Stimulated activated naive CD8-positive, alpha-beta T cell treated with anti-CD3 and anti-CD28 coated beads, Interleukin-15, amount 100 ng/mL, for 72 hours (primary cell): ENCODE measurements around the gene NKD2.

Experiments used
- ATAC-seq: fragments of 150-1000 bp; cut with Tn5 transposase; 2 replicates; pipeline ENCODE4 v1.10.0; 2021; ENCODE audit warnings: mild to moderate bottlenecking, moderate library complexity
- DNase-seq, 2 donors: peaks; one replicate each; pipeline ENCODE4 v3.0.0; 2021 to 2022
- H3K27ac Mint-ChIP-seq, 2 donors: one replicate each; pipeline ENCODE4 v1.8.0; 2022; ENCODE audit warnings: mild to moderate bottlenecking in 2 of 2, mixed read lengths in 2 of 2, moderate library complexity in 2 of 2
- H3K27me3 Mint-ChIP-seq: one replicate; pipeline ENCODE4 v1.8.0; 2022; ENCODE audit warnings: mixed read lengths
- H3K4me1 Mint-ChIP-seq: one replicate; pipeline ENCODE4 v1.8.0; 2022; ENCODE audit warnings: mild to moderate bottlenecking, mixed read lengths
- H3K4me3 Mint-ChIP-seq, 2 donors: one replicate each; pipeline ENCODE4 v1.8.0; 2022; ENCODE audit warnings: mild to moderate bottlenecking in 2 of 2, mixed read lengths in 2 of 2, moderate library complexity in 1 of 2
- H3K9me3 Mint-ChIP-seq, 2 donors: one replicate each; pipeline ENCODE4 v1.8.0; 2022; ENCODE audit warnings: mixed read lengths in 2 of 2

NKD2 gene, protein sequence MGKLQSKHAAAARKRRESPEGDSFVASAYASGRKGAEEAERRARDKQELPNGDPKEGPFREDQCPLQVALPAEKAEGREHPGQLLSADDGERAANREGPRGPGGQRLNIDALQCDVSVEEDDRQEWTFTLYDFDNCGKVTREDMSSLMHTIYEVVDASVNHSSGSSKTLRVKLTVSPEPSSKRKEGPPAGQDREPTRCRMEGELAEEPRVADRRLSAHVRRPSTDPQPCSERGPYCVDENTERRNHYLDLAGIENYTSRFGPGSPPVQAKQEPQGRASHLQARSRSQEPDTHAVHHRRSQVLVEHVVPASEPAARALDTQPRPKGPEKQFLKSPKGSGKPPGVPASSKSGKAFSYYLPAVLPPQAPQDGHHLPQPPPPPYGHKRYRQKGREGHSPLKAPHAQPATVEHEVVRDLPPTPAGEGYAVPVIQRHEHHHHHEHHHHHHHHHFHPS

DNA sequence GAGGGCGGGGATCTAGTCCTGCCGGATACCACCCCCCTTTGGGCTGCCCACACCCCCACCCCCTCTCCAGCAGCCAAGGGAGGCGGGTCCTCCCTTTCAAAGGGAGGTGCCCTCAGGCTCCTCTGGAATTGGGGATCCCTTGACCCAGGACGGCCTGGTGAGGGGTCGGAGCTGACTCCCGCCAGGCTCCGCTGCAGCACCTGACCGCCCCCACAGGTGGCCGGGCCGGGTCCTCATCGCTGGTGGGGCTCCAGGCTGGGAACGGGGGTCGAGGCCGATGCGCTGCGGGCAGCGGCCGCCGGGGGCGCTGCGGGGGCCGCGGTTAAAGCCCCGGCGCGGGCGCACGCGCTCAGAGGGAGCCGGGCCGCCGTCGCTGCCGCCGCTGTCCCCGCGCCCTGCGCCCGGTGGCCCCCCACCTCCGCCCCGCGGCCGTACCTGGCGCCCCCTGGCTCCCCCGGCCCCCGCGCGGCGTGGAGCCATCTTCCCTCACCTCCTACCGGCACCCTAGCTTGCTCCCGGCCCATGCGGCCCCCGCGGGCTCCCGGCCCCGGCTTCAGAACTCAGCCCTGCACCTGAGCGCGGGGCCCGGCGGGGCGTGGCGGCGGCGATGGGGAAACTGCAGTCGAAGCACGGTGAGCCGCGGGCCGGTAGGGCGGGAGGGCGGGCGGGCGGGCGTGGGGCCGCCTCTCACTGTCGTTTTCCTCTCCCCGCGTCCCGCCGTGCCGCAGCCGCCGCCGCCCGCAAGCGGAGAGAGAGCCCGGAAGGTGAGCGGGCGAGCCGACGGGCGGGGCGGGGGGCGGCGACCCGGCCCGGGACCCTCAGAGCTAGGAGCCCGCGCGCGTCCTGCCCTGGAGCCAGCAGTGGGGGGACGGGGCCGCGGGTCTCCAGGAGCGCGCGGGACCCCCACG lies at the start of gene NKD2:
TSS of gene NKD2 (plus strand) at position 352 of the 908 bp plus-strand sequence. CDS start at position 608, 256 bp downstream.
- Mint-ChIP-seq H3K27me3 (peaks cover 83% of the 10 kb centered on the region), H3K9me3 (no peaks in the 10 kb centered on the region), H3K4me3 (peak within 1 kb of the TSS; percentile 65 to 66), H3K27ac (no peak within 1 kb of the TSS), H3K4me1 (peaks cover 52% of the 10 kb centered on the region)
- ATAC-seq (peak; percentile 62), DNase-seq (peak; percentile 52 to 69)

DNA sequence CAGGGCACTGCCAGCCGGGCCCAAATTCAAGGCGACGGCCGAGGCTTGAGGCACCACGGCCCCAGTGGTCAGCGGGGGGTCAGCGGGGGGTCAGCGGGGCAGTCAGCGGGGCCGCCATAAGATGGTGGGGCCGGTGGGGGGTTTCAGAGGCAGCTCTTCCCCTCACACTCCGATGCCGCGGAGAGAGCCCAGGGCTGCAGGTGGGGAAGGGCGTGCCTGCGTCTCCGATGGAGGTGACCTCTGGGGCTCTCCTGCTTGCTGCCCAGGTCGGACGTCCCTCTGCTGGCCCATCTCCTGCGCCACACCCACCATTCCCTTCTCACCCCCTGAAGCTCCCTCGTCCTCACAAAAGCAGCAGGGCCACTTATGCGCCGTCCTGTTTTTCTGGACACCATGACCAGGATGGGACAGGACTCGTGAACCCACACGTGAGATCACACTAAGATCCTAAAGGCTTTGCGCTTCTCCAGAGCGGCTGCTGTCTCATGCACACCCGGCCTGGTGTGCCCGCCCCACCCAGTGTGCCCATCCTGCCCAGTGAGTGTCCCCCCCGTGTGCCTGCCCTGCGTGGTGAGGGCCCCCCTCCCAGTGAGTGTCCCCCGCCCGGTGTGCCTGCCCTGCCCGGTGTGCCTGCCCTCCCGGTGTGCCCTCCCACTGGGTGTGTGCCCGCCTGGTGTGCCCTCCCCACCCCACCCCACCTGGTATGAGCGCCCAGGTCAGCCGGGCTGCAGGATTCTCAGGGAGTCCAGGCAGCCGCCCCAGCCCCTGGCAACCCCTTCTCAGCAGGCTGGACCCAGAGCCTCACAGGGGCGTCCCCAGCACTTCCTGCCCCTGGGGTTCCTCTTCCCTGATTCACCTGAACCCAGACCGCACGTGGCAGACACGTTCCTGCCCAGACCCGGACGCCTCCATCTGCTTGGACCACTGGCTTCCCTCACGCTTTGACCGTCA lies 48.7 kb upstream of the NKD2 start:
- ATAC-seq, result no peak
- DNase-seq, result no peak
- peak overlapping the region; percentile 10 to 40 for H3K4me3 Mint-ChIP-seq
- peaks cover 50% of the 10 kb centered on the region for H3K27me3 Mint-ChIP-seq
- H3K9me3 Mint-ChIP-seq, result no peaks in the 10 kb centered on the region
- peaks cover 81% of the 10 kb centered on the region for H3K4me1 Mint-ChIP-seq
- peak overlapping the region in 1 of 2 donors; percentile 78 for H3K27ac Mint-ChIP-seq

DNA sequence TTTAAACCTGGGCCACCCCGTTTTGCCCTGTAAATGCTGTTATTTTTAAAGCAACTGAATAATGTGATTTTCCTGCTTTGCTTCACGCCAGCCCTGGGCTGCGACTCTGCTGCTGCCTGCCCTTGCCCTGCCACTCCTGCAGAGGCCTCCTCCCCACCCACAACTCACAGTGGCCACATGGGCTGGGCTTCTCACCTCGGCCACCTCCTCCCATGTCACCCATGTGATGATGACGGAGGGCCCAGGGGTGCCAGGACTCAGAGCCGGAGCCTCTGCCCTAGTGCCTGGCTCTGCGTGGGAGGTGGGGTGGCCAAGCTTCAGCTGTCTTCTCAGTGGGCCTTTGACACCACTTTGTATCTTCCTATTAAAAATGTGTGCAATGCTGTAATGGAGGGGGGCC lies 48.1 kb upstream of the NKD2 start:
- no peak for ATAC-seq
- H3K27ac Mint-ChIP-seq, result peak overlapping the region in 1 of 2 donors; percentile 78
- DNase-seq, result no peak
- H3K9me3 Mint-ChIP-seq, result no peaks in the 10 kb centered on the region
- peak overlapping the region; percentile 10 to 40 for H3K4me3 Mint-ChIP-seq
- H3K27me3 Mint-ChIP-seq, result peaks cover 50% of the 10 kb centered on the region
- H3K4me1 Mint-ChIP-seq, result peaks cover 81% of the 10 kb centered on the region

DNA sequence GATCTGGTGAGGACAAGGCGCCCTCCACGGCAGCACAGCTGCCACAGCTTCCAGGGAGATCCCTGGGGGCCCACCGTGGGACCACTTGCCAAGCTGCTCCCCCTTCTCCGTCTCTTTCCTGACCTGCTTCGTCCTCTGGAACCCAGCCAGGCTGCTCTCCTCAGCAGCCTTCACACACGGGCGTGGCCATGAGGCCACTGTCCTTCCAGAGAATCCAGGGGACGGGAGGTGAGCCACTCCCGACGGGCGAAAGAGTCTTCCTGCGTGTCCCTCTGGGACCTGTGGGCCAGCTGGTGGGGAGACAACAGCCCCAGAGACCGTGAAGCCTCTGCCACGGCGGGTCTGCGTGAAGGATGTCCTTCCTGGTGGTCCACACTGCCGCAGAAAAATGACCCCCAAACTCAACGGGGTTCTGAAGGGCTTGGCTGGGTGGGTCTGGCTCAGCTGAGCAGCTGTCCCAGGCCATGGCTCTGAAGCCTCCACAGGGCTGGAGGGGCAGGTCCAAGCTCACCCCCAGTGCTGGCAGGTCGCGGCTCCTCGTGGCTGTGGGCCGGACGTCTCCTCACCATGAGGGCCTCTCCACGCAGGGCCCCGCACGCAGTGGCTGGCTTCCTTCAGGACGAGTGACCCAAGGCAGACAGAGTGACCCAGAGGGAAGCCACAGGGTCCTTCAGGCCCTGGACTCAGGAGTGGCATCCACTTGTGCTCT lies 47.4 kb upstream of the NKD2 start:
- no peak for DNase-seq
- no peak for ATAC-seq
- Mint-ChIP-seq H3K4me1 (peaks cover 78% of the 10 kb centered on the region), H3K27ac (peak overlapping the region in 1 of 2 donors; percentile 89), H3K27me3 (peaks cover 50% of the 10 kb centered on the region), H3K4me3 (no peak overlapping the region), H3K9me3 (no peaks in the 10 kb centered on the region)

DNA sequence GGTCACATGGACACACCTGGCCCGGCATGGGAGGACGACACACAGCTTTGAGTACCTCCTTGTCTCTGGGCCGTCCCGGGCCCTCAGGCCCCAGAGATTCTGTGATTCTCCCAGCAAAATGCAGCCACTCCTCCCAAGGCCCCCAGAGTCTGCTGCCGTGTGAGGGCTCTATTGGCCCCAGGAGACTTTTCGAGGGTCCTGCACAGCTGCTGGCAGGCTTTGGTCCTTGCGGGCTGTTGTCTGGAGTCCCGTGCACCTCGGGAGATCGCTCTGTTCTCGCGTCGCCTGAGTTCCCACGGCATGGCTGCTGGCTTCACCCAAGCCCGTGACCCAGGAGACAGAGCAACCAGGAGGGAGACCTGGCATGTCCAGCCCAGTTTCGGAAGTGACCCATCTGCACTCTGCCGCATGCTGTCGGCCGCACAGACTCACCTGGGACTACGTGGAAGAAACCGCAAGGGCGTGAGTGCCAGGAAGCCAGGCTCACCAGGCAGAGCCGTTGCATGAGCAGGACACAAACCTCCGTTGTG lies 46.8 kb upstream of the NKD2 start:
- no peaks in the 10 kb centered on the region for H3K9me3 Mint-ChIP-seq
- DNase-seq, result no peak
- peaks cover 72% of the 10 kb centered on the region for H3K4me1 Mint-ChIP-seq
- H3K4me3 Mint-ChIP-seq, result no peak overlapping the region
- H3K27ac Mint-ChIP-seq, result no peak overlapping the region
- peaks cover 52% of the 10 kb centered on the region for H3K27me3 Mint-ChIP-seq
- ATAC-seq, result no peak

DNA sequence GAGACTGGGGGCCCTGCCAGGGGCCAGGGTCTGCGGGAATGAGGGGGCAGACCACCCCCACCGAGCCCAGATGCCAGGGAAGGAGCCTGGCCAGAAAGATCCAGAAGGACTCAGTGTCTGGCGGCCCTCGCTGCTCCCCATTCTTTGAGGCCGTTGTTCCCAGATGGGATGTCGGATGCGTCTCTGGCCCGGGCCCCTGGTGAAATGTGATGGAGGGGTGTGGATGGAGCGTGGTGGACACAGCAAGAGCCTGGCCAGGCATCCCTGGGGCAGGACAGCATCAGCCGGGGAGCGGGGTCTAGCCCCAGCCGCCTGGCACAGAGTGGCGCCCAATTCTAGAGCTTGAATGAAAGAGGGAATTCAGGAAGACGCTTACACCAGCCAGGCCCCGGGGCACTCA lies 46.2 kb upstream of the NKD2 start:
- ATAC-seq (no peak), DNase-seq (no peak)
- Mint-ChIP-seq H3K4me3 (peak overlapping the region in 1 of 2 donors; percentile 26), H3K4me1 (peaks cover 68% of the 10 kb centered on the region), H3K27me3 (peaks cover 55% of the 10 kb centered on the region), H3K27ac (peak overlapping the region in 1 of 2 donors; percentile 85), H3K9me3 (no peaks in the 10 kb centered on the region)

DNA sequence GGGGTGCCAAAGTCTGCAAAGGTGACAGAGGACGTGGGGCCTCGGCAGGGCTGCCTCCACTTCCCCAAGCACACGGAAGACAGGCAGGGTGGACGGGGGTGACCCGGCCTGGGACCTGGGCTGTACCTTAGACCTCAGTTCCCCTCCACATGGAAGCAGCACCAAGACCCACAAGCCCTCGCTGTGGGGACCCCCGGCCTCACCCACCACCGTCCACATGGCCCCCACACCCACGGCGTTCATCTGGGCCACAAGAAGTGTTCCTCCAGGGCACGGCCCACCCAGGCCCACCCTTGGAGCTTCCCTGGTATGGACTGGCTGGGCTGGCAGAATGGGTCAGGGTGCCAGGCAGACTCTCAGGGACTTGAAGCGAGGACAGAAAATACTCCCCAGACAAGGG lies 45.8 kb upstream of the NKD2 start:
- Mint-ChIP-seq H3K9me3 (no peaks in the 10 kb centered on the region), H3K4me3 (peak overlapping the region; percentile 94 to 95), H3K27me3 (peaks cover 59% of the 10 kb centered on the region), H3K27ac (no peak overlapping the region), H3K4me1 (peaks cover 68% of the 10 kb centered on the region)
- ATAC-seq, result no peak
- no peak for DNase-seq

DNA sequence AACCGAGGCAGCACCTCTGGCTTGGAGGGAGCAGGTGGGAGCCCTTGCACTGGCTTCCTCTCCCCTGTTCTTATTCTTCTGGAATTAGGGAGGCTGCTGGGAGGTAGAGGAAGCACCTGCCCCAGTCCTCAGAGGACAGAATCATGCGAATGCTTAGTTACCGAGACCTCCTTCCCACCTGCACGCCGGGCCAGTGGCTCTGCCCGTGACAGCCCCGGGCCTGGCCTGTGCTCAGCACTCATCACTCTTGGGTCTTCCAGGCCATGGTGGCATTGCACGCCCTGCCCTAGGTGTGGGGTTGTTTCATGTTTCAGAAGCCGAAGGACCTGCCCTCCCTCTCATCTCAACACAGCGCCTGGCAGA lies 45.3 kb upstream of the NKD2 start:
- no peak for DNase-seq
- H3K9me3 Mint-ChIP-seq, result no peaks in the 10 kb centered on the region
- peaks cover 64% of the 10 kb centered on the region for H3K27me3 Mint-ChIP-seq
- peak overlapping the region; percentile 94 to 95 for H3K4me3 Mint-ChIP-seq
- H3K4me1 Mint-ChIP-seq, result peaks cover 69% of the 10 kb centered on the region
- peak overlapping the region; percentile 95 to 97 for H3K27ac Mint-ChIP-seq
- no peak for ATAC-seq

DNA sequence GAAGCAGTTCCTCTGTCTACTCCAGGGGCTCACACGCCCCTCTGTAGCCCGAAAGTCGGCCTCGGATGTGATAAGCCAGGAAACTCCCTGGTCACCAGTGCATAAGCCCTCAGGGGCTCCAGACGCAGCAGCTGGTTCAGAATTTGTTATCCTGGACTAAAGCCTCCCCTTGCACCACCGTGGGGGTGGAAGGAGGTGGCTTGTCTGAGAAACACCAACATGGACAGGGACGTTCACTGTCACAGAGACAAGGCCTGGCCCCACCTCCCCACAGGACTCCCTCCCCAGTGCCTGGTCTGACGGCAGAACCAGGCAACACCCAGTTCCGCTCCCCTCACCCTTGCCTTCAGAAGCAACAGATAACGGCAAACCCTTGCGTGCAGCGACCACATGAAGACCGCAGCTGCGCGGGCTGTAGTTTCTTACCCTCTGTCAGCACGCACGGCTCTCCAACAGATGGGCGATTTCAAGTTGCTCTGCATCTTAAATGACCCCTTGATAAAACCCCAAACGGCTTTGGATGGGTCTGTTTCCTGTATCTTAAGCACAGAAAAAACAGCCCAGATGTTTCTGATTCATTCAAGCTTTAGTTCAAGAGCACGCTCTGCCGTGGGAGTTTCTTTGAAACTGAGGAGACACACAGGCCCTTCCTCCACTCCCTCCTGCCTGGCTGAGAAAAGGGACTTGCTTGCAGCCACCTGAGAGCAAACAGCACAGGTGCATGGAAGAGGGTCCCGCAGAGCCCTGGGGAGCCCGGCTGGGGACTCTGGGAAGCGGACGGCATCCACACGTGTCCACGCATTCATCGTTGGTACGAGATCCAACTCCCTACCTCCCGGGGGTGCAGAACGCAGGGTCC lies 44.7 kb upstream of the NKD2 start:
- Mint-ChIP-seq H3K4me1 (peaks cover 75% of the 10 kb centered on the region), H3K4me3 (peak overlapping the region; percentile 94 to 95), H3K9me3 (no peaks in the 10 kb centered on the region), H3K27me3 (peaks cover 70% of the 10 kb centered on the region), H3K27ac (peak overlapping the region; percentile 95 to 97)
- DNase-seq (peak; percentile 70 to 88), ATAC-seq (peak; percentile 93)

DNA sequence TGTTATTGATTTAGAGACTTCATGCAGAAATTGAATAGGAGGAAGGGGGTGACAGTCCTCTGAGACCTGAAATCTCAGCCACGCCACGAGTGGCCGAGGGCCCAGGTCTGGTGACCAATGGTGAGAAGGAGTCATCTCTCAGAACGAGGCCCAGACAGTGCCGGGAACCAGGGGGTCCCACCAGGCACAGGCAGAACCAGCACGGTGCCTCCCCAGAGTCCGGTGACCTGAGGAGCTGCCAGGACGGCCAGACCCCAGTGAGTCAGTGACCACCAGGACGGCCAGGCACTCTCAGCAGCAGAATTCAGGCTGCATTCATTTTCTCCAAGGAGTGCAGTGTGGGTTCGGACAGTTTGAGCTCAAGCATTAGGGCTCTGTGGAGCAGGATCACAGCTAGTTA lies 43.8 kb upstream of the NKD2 start:
- peaks cover 84% of the 10 kb centered on the region for H3K4me1 Mint-ChIP-seq
- no peak for DNase-seq
- H3K4me3 Mint-ChIP-seq, result peak overlapping the region; percentile 94 to 95

DNA sequence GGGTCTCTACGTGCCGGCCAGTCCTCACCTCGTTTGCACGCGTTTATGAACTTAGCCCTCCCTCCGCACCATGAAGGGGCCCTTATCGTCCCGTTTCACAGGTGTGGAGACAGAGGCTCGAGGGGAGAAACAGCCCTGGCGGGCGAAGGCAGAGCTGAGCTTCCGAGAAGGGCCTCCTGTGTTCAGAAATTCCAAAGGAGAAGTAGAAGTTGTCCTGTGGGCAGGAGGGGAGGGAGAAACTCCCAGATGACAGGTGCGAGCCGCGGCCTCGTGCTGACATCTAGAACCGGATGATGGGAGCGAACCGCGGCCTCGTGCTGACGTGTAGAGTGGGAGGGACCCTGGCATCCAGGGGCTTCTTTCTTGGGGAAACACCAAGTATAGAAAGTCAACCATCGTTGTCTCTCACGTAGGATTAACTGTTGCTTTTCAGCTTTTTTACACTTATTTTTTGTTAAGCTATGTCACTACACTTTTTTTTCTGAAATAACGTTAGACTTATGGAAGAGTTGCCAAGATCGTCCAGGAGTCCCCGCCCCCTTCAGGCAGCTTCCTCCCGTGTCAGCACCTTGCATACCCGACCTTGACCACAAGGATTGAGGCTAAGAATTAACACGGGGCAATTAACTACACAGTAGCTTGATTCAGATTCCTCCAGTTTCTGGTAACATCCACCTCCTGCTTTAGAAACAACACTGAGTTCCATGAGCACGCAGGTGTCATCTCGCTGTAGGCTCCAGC lies 42.8 kb upstream of the NKD2 start:
- H3K9me3 Mint-ChIP-seq, result no peaks in the 10 kb centered on the region
- ATAC-seq (no peak), DNase-seq (no peak)
- H3K4me3 Mint-ChIP-seq, result peak overlapping the region; percentile 14 to 95
- peaks cover 79% of the 10 kb centered on the region for H3K27me3 Mint-ChIP-seq
- H3K4me1 Mint-ChIP-seq, result peaks cover 77% of the 10 kb centered on the region
- H3K27ac Mint-ChIP-seq, result no peak overlapping the region

More for the DNA sequence above, 43.8 kb upstream of the NKD2 start:
- Mint-ChIP-seq H3K27ac (peak overlapping the region in 1 of 2 donors; percentile 97), H3K9me3 (no peaks in the 10 kb centered on the region), H3K27me3 (peaks cover 79% of the 10 kb centered on the region)
- no peak for ATAC-seq

DNA sequence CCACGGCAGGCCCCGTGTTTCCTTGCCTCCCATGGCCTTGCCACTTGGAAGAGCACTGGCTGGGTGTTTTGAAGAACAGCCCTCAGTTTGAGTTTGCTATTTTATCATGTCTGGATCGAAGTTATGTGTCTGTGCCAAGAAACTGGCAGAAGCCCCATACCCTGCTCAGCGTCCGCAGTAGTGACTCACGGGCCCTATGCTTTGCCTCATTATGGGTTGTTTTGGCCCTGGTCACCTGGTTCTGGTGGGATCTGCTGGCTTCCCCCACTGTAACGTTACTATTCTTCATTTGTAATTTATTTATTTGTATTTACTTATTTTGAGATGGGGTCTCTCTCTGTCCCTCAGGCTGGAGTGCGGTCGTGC lies 42.3 kb upstream of the NKD2 start:
- H3K4me3 Mint-ChIP-seq, result peak overlapping the region in 1 of 2 donors; percentile 24
- no peak overlapping the region for H3K27ac Mint-ChIP-seq
- H3K4me1 Mint-ChIP-seq, result peaks cover 72% of the 10 kb centered on the region
- ATAC-seq, result no peak
- no peak for DNase-seq
- peaks cover 79% of the 10 kb centered on the region for H3K27me3 Mint-ChIP-seq
- peaks cover 0 to 3% of the 10 kb centered on the region in 2 donors for H3K9me3 Mint-ChIP-seq

DNA sequence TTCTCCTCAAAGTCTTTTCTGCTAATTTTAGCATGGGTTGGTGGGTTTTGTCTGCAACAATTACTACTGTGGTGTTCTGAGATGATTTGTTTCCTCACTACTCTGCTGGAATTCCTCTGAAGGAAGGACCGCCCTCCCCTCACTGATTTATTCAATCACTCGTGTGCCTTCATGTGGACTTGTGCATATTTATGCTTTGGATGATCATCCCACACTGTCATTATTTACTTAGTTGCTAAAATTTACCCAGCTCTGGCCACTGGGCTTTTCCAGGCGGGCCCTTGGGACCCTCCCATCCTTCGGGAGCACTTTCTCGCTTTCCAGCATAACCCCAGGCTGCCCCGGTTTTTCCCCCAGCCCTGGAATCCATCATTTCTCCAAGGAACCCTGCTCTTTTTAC lies 41.7 kb upstream of the NKD2 start:
- H3K4me3 Mint-ChIP-seq, result no peak overlapping the region

More for the DNA sequence above, 41.7 kb upstream of the NKD2 start:
- DNase-seq (no peak), ATAC-seq (no peak)
- H3K27me3 Mint-ChIP-seq, result peaks cover 79% of the 10 kb centered on the region
- H3K4me1 Mint-ChIP-seq, result peaks cover 66% of the 10 kb centered on the region
- H3K27ac Mint-ChIP-seq, result no peak overlapping the region
- H3K9me3 Mint-ChIP-seq, result peaks cover 0 to 9% of the 10 kb centered on the region in 2 donors
